Activated CD4-positive, alpha-beta T cell treated with anti-CD3 and anti-CD28 coated beads for 36 hours (primary cell): ENCODE measurements around the gene LARP4B. TPM values are rescaled to one million over a fixed set of nuclear protein-coding genes. Genes with fewer than 3 reads are reported as not detected.
A peak's percentile ranks its signal among the peaks of the same experiment; 100 is the strongest.

Experiments used
- ATAC-seq: fragments of 200-7000 bp; cut with Tn5 transposase; one replicate; pipeline ENCODE4 v1.10.0; 2021; ENCODE audit warnings: mild to moderate bottlenecking, moderate library complexity
- CTCF ChIA-PET: fragments of 350-600 bp; sonication (Branson Sonifier 250); formaldehyde crosslinking; loops from one replicate; lab custom pipeline; 2021; ENCODE audit warnings: antibody characterized with exemption; lab: Charles Lee
- POLR2A ChIA-PET: fragments of 350-600 bp; sonication (Branson Sonifier 250); formaldehyde crosslinking; loops from one replicate; lab custom pipeline; 2021; ENCODE audit warnings: antibody characterized with exemption, inconsistent platforms; lab: Charles Lee
- DNase-seq: peaks from one replicate; pipeline ENCODE4 v3.0.0-alpha.2; 2020
- H3K27ac Mint-ChIP-seq: one replicate; pipeline ENCODE4 v1.8.0; 2021; ENCODE audit warnings: mixed read lengths
- H3K27me3 Mint-ChIP-seq: one replicate; pipeline ENCODE4 v1.8.0; 2021; ENCODE audit warnings: mixed read lengths
- H3K36me3 Mint-ChIP-seq: one replicate; pipeline ENCODE4 v1.8.0; 2021; ENCODE audit warnings: low read depth, mixed read lengths
- H3K4me1 Mint-ChIP-seq: one replicate; pipeline ENCODE4 v1.8.0; 2021; ENCODE audit warnings: mixed read lengths
- H3K4me3 Mint-ChIP-seq: one replicate; pipeline ENCODE4 v1.8.0; 2021; ENCODE audit warnings: mild to moderate bottlenecking, moderate library complexity, mixed read lengths
- H3K9me3 Mint-ChIP-seq: one replicate; pipeline ENCODE4 v1.8.0; 2021; ENCODE audit warnings: low read depth, mixed read lengths
- intact Hi-C, 2 experiments: fragments of 100-400 bp; cut with DNase I in 1 of 2; cut with micrococcal nuclease in 1 of 2; formaldehyde crosslinking; loops; one replicate each; pipeline versions ENCODE4 v1.14.2 to v1.15.1; 2022 to 2024; cut with DNase I, micrococcal nuclease
- total RNA-seq, 2 experiments: library from RNA; stranded (reverse); gene quantifications; one replicate each; pipeline ENCODE4 v1.2.3, GENCODE V29; 2021

LARP4B gene
- total RNA-seq, 2 experiments from 2014 or later, result 88.2 to 97.5 TPM

- DNase-seq, result no peak
- POLR2A ChIA-PET, result no interaction called here
- H3K4me3 Mint-ChIP-seq, result no peak overlapping the region
- H3K27ac Mint-ChIP-seq, result no peak overlapping the region
- H3K27me3 Mint-ChIP-seq, result no peaks in the 10 kb centered on the region
- intact Hi-C loops, result no loop called here
- H3K36me3 Mint-ChIP-seq, result peaks cover 21% of the 10 kb centered on the region
- ATAC-seq, result no peak
- CTCF ChIA-PET, result no interaction called here
- H3K4me1 Mint-ChIP-seq, result no peaks in the 10 kb centered on the region
- peaks cover 2% of the 10 kb centered on the region for H3K9me3 Mint-ChIP-seq
Observed at GRCh38 chr10:804191-804781, 127.2 kb downstream of the LARP4B start.

DNA sequence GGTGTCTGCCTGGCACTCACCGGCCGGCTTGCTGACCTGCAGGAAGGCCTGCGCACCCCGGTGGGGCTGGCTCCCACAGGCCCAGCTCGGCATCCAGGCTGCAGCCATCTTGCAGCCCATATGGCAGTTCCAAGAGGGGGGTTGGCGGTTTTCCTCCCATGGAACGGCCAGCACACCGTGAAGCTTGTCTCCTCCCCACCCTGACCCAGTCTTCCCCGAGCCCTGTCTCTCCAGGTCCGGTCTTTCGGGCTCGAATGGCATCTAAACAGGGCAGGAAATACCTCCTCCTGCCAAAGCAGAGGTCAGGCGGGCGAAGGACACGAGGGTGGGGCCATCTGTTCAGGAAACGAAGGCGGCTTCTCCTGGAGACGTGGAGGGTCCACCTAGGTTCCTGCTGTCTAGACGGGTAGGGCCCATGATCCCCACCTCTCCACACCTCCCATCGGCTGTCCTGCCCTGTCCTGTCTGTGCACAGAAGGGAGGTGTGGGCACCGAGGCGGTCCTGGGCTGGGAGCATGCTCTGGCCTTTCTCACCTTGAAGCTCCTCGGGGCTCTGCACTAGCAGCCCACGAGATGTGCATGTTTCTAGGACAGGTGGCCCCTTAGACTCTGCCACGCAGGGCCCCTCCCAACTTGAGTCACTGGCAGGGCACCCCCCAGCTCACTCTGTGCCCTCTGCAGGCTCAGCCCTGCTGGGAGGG is 128.3 kb downstream of the LARP4B start:
- Mint-ChIP-seq H3K4me3 (no peak overlapping the region), H3K27me3 (no peaks in the 10 kb centered on the region), H3K27ac (no peak overlapping the region), H3K36me3 (peaks cover 13% of the 10 kb centered on the region), H3K4me1 (no peaks in the 10 kb centered on the region), H3K9me3 (peaks cover 2% of the 10 kb centered on the region)
- intact Hi-C loops, result no loop called here
- ATAC-seq, result peak; percentile 14
- POLR2A ChIA-PET, result no interaction called here
- CTCF ChIA-PET, result interaction anchor here (0.7 kb wide), 1 partner anchor 907 kb away, joined by 3 read pairs; no protein-coding TSS in a partner anchor
- no peak for DNase-seq

- POLR2A ChIA-PET, result no interaction called here
- no peak for ATAC-seq
- no peak overlapping the region for H3K27ac Mint-ChIP-seq
Observed at GRCh38 chr10:802506-802905, 129.0 kb downstream of the LARP4B start.

GRCh38 chr10:797179-797578 is 134.3 kb downstream of the LARP4B start:
- Mint-ChIP-seq H3K27ac (no peak overlapping the region), H3K27me3 (no peaks in the 10 kb centered on the region), H3K36me3 (peaks cover 12% of the 10 kb centered on the region), H3K9me3 (peaks cover 9% of the 10 kb centered on the region), H3K4me3 (no peak overlapping the region), H3K4me1 (no peaks in the 10 kb centered on the region)
- ChIA-PET POLR2A (no interaction called here), CTCF (no interaction called here)
- DNase-seq (no peak), ATAC-seq (no peak)
- intact Hi-C loops, result no loop called here

More at GRCh38 chr10:802506-802905, 129.0 kb downstream of the LARP4B start:
- Mint-ChIP-seq H3K27me3 (no peaks in the 10 kb centered on the region), H3K36me3 (peaks cover 10% of the 10 kb centered on the region), H3K4me3 (no peak overlapping the region), H3K9me3 (peaks cover 2% of the 10 kb centered on the region), H3K4me1 (no peaks in the 10 kb centered on the region)
- DNase-seq, result no peak
- CTCF ChIA-PET, result interaction anchor here (0.7 kb wide), 1 partner anchor 908 kb away, joined by 3 read pairs; no protein-coding TSS in a partner anchor
- intact Hi-C loops, result no loop called here

DNA sequence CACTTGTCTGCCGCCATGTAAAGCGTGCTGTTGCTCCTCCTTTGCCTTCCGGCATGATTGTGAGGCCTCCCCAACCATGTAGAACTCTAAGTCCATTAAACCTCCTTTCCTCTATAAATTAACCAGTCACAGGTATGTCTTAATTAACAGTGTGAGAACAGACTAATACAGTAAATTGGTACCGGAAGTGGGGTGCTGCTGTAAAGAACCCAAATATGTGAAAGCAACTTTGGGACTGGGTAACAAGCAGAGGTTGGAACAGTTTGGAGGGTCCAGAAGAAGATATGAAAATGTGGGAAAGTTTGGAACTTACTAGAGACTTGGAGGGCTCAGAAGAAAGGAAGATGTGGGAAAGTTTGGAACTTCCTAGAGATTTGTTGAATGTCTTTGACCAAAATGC is 135.3 kb downstream of the LARP4B start:
- Mint-ChIP-seq H3K36me3 (peaks cover 12% of the 10 kb centered on the region), H3K4me1 (no peaks in the 10 kb centered on the region), H3K27me3 (no peaks in the 10 kb centered on the region), H3K27ac (no peak overlapping the region), H3K9me3 (peaks cover 9% of the 10 kb centered on the region), H3K4me3 (no peak overlapping the region)
- DNase-seq, result no peak
- ChIA-PET CTCF (no interaction called here), POLR2A (no interaction called here)
- ATAC-seq, result no peak
- intact Hi-C loops, result no loop called here

DNA sequence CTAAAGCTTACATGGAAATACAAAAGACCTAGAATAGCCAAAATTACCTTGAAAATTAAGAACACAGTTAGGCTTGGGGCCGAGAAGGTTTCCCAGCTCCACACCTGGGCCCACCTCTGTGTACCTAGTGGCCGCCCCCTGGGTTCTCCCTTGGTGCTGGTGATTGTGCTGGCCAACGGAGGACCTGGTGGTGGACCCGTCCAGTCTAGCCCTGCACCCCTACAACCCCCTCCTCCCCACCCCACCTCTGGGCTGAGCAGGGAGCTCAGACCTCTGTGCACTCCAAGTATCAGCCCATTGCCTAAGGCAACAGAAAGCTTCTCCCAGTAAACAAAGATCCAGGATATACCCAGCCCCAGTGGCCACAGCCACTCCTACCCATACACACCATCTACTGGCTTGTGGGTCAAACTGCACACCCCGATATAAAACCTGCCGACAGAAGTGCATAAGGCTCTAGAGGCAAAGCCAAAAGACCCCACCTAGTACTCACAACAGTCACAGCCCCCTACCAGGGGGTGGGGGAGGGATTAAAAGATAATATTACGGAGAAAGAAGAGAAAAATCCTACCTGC is 137.0 kb downstream of the LARP4B start:
- Mint-ChIP-seq H3K4me3 (no peak overlapping the region), H3K4me1 (no peaks in the 10 kb centered on the region), H3K27me3 (no peaks in the 10 kb centered on the region), H3K36me3 (peaks cover 12% of the 10 kb centered on the region), H3K9me3 (peaks cover 8% of the 10 kb centered on the region), H3K27ac (no peak overlapping the region)
- CTCF ChIA-PET, result interaction anchor here (1.0 to 1.1 kb wide), 2 partner anchors 10 to 16 kb away, joined by 3 to 4 read pairs; no protein-coding TSS in a partner anchor
- POLR2A ChIA-PET, result no interaction called here
- ATAC-seq (no peak), DNase-seq (no peak)
- intact Hi-C loops, result no loop called here

GRCh38 chr10:792792-793100 is 138.8 kb downstream of the LARP4B start:
- H3K9me3 Mint-ChIP-seq, result peaks cover 8% of the 10 kb centered on the region
- DNase-seq (no peak), ATAC-seq (no peak)
- no peaks in the 10 kb centered on the region for H3K27me3 Mint-ChIP-seq
- peaks cover 11% of the 10 kb centered on the region for H3K36me3 Mint-ChIP-seq
- H3K27ac Mint-ChIP-seq, result no peak overlapping the region
- ChIA-PET CTCF (interaction anchor here (0.7 kb wide), 4 partner anchors 114 to 525 kb away, joined by 3 read pairs; no protein-coding TSS in a partner anchor), POLR2A (interaction anchor here (0.6 to 0.7 kb wide), 2 partner anchors 23 to 230 kb away, joined by 3 to 6 read pairs; no protein-coding TSS in a partner anchor)
- intact Hi-C loops, result no loop called here
- H3K4me3 Mint-ChIP-seq, result no peak overlapping the region
- peaks cover 4% of the 10 kb centered on the region for H3K4me1 Mint-ChIP-seq

GRCh38 chr10:792083-792791 is 139.3 kb downstream of the LARP4B start:
- CTCF ChIA-PET, result interaction anchor here (0.7 kb wide), 3 partner anchors 114 to 439 kb away, joined by 3 read pairs; no protein-coding TSS in a partner anchor

GRCh38 chr10:791639-792038 is 139.9 kb downstream of the LARP4B start:
- peaks cover 4% of the 10 kb centered on the region for H3K4me1 Mint-ChIP-seq
- ChIA-PET POLR2A (no interaction called here), CTCF (no interaction called here)
- H3K36me3 Mint-ChIP-seq, result peaks cover 7% of the 10 kb centered on the region
- no peak overlapping the region for H3K4me3 Mint-ChIP-seq
- intact Hi-C loops, result no loop called here
- DNase-seq (no peak), ATAC-seq (no peak)
- no peak overlapping the region for H3K27ac Mint-ChIP-seq
- H3K9me3 Mint-ChIP-seq, result peaks cover 6% of the 10 kb centered on the region
- H3K27me3 Mint-ChIP-seq, result peaks cover 3% of the 10 kb centered on the region

More at GRCh38 chr10:792083-792791, 139.3 kb downstream of the LARP4B start:
- ATAC-seq (no peak), DNase-seq (no peak)
- POLR2A ChIA-PET, result interaction anchor here (0.6 to 0.7 kb wide), 2 partner anchors 23 to 230 kb away, joined by 3 to 6 read pairs; no protein-coding TSS in a partner anchor
- Mint-ChIP-seq H3K9me3 (peaks cover 8% of the 10 kb centered on the region), H3K36me3 (peaks cover 8% of the 10 kb centered on the region), H3K4me3 (no peak overlapping the region), H3K27me3 (no peaks in the 10 kb centered on the region), H3K27ac (no peak overlapping the region), H3K4me1 (peaks cover 4% of the 10 kb centered on the region)
- intact Hi-C loops, result no loop called here

GRCh38 chr10:790821-791551 is 140.5 kb downstream of the LARP4B start:
- Mint-ChIP-seq H3K4me1 (peaks cover 4% of the 10 kb centered on the region), H3K36me3 (peaks cover under 1% of the 10 kb centered on the region), H3K27ac (no peak overlapping the region), H3K9me3 (no peaks in the 10 kb centered on the region), H3K4me3 (no peak overlapping the region), H3K27me3 (peaks cover 3% of the 10 kb centered on the region)
- CTCF ChIA-PET, result no interaction called here
- POLR2A ChIA-PET, result no interaction called here
- no peak for DNase-seq
- intact Hi-C loops, result no loop called here
- no peak for ATAC-seq
